ENCODE data around the gene CREBRF. TPM values are rescaled to one million over a fixed set of nuclear protein-coding genes. Genes with fewer than 3 reads are reported as not detected.
A peak's percentile ranks its signal among the peaks of the same experiment; 100 is the strongest.
"Not testable (repeated sequence)": the region's sequence is repeated elsewhere in the genome, so short reads cannot be mapped to it uniquely, and the experiment has no call there.

Gene CREBRF, protein sequence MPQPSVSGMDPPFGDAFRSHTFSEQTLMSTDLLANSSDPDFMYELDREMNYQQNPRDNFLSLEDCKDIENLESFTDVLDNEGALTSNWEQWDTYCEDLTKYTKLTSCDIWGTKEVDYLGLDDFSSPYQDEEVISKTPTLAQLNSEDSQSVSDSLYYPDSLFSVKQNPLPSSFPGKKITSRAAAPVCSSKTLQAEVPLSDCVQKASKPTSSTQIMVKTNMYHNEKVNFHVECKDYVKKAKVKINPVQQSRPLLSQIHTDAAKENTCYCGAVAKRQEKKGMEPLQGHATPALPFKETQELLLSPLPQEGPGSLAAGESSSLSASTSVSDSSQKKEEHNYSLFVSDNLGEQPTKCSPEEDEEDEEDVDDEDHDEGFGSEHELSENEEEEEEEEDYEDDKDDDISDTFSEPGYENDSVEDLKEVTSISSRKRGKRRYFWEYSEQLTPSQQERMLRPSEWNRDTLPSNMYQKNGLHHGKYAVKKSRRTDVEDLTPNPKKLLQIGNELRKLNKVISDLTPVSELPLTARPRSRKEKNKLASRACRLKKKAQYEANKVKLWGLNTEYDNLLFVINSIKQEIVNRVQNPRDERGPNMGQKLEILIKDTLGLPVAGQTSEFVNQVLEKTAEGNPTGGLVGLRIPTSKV
- total RNA-seq, result 8.0 and 22.9 TPM in 2 replicates

DNA sequence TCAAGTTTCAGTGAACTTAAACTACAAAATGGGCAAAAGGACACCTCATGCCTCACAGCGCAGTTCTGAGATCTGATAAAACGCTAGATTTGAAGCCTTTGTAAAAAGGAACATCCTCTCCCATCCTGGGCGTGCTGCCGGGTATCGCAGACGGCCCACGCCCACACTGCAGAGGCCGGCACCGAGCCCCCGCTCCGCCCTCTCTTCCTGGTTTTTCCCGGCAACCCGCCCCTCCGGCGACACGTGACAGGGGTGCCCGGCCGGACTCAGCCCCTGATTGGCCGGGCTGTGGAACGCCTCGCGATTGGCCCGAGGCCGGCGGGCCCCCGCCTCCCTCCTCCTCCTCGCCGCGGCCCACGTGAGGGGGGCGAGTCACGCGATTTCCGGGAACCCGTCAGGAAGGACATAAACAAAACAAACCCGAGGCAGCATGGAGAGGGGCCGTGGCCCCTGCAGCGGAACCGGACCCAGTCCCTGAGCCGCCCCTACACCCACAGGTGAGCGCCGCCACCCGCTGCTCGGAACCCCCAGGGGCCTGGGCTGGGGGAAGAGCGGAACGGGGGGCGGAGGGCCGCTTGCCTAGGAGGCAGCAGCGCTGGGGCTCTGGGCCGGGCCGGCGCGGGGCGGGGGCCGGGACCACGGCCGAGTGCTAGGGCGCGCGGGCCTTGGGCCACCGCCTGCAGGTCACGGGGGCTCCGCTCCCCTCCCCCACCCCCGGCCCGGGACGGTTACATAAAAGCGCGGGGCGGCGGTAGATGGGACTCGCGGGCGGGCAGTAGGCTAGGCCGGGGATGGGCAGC lies at the start of gene CREBRF:
Gene CREBRF, plus strand, starts transcription at position 370 of the 800 bp plus-strand sequence. CDS start 24,424 bp downstream, outside the sequence.
- DNase-seq (ENCODE audit: low read depth), result peak; percentile 84

DNA sequence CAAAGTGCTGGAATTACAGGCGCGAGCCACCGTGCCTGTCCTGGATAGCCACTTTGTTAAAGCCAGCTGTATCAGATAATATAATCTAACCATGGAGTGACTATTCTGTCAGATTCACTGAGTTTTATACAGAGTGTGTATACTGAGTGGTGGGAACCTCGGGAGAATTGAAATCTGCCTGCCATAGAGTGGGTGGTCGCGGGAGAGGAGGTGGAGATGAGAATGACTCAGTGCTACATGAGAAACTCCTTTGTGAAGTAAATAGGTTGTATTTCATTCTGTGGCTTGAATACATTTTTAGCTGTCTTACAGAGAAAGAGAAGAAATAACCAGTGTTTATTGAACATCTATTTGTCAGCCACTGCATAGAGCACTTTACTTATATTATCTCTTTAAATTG lies 46.1 kb upstream of the CREBRF start:
- peak; percentile 80 for DNase-seq (ENCODE audit: low read depth)

DNA sequence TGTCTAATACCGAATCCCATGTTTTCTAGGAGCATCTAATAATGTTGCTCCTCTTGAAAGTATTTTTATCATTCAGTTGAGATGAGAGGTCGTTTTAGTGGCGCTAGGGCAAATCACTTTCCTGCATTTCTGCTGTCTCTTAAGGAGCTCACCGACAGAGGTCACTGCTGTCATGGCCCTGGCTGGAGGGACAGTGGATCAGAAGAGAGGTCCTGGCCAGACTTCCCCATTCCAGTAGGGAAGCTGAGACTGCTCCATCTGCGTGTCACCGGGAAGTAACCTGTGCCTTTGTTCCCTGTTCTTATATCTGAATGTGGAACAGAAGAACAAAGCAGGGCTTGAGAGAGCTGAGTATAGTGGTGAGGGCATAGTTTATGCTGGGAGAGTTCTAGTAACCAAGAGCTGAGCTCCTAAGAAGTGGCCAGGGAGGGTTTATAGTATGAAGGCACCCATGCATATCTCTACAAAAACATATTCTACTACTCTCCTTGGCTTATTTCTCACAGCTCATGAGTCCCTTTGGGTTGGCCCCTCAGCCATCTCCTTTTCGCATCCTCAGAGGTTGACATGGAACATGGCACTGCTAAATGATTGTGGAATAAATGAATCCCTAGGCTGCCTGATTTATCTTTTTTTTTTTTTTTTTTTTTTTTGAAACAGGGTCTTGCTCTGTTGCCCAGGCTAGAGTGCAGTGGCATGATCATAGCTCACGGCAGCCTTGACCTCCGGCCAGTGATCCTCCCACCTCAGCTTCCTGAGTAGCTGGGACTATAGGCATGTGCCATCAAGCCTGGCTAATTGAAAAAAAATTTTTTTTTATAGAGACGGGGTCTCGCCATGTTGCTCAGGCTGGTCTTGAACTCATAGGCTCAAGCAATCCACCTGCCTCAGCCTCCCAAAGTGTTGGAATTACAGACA lies 45.3 kb upstream of the CREBRF start:
- peak; percentile 63 for DNase-seq (ENCODE audit: low read depth)

DNA sequence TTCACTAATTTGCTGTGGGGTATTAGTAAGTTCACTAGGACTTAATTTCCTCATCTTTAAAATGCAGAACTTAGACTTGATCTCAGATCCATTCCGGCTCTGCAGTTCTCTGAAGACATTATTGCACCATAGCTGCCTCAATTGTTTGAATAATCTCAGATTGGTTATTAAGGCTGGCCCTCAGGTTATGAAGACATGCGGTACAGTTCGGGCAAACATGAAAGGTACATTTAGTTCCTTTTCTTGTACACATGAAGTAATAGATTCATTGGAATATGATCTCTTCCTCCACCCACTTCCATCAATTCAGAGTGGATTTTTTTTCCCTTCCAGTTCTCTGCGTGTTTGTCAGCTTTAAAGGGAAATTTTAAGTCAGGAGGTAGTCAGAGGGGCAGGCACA lies 44.6 kb upstream of the CREBRF start:
- peak; percentile 53 for DNase-seq (ENCODE audit: low read depth)

DNA sequence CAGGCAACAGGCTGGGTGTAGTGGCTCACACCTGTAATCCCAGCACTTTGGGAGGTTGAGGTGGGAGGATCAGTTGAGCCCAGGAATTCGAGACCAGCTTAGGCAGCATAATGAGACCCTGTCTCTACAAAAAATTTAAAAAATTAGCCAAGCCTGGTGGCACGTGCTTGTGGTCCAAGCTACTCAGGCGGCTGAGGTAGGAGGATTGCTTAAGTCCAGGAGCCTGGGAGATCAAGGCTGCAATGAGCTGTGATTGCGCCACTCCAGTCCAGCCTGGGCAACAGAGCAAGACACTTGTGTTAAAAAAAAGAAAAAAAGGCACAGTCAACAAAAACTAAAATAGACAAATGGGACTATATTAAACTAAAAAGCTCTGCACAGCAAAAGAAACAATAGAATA lies 43.3 kb upstream of the CREBRF start:
- peak; percentile 76 for DNase-seq (ENCODE audit: low read depth)

DNA sequence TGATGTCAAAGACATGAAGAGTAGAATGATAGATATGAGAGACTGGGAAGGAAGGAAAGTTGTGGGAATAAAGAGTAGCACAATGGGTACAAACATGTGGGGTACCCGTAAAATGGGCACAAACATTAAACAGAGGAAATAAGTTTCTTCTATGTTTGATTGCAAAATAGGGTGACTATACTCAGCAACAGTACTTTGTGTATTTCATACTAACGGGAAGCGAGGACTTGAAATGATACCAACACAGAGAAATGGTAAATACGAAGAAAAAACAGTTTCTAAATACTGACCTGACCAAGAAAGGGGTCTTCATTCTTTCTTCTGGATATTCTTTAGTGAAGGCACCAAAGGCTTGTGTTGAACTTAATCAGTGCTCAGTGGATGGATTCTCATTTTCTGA lies 41.5 kb upstream of the CREBRF start:
- no peak for DNase-seq (ENCODE audit: low read depth)

DNA sequence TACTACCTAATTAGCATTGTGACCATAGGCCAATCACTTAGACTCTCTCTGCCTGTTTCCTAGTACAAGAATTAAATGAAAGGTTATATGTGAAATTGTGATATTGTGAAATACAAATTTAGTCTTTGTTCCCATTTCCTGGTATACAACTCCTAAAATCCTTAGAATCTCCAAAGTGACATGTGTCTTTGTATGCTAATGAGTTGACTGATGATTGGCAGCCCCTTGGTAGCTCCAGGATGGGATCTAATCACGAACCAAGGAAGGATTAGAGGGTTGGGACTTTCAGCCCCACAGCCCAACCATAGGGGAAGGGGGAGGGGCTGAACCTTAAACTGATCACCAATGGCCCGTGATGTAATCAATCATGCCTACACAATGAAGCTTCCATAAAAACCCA lies 41.0 kb upstream of the CREBRF start:
- no peak for DNase-seq (ENCODE audit: low read depth)

DNA sequence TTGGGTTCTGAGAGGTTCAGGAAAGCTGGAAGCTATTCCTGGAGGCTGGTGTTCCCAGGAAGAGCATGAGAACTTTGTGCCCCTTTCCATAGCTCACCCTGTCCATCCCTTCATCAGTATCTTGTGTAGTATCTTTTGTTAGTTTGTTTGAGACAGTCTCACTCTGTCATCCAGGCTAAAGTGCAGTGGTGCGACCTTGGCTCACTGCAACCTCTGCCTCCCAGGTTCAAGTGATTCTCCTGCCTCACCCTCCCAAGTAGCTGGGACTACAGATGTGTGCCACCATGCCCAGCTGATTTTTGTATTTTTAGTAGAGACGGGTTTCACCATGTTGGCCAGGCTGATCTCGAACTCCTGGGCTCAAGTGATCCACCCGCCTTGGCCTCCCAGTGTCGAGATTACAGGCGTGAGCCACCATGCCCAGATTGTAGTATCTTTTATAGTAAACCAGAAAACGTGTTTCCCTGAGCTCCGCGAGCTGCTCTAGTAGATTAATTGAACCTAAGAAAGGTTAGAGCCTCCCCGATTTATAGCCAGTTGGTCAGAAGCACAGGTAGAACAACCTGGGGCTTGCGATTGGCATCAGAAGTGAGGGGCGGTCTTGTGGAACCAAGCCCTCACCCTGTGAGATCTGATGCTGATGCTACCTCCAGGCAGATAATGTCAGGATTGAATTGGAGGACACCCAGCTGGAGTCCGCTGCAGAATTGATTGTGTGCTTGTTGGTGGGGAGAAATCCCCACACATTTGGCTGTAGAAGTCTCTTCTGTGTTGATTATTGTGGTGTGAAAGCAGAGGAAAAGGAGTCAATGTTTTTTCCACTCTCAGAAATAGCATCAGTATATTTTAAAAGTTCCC lies 40.3 kb upstream of the CREBRF start:
- DNase-seq (ENCODE audit: low read depth), result no peak

DNA sequence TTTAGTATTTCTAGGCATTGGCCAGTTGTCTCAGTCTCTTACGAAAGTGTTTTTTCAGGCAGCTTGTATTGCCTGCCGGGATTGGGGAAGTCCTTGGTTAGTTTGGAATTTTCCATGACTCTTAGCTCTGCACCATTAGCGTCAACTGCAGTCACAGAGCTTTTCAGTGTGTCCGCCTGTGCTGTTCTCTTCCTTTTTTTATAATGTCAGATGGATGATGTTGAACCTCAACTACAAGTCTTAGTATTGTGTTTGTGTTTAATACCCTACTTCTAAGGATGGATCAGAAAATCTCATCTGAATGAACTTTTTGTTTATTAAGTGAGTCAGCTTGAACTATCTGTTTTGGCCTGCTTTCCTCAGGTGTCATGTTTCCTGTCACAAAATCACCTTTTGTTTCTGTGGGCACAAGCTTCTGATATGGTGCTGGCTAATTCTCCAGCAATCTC lies 39.5 kb upstream of the CREBRF start:
- DNase-seq (ENCODE audit: low read depth), result peak; percentile 88

DNA sequence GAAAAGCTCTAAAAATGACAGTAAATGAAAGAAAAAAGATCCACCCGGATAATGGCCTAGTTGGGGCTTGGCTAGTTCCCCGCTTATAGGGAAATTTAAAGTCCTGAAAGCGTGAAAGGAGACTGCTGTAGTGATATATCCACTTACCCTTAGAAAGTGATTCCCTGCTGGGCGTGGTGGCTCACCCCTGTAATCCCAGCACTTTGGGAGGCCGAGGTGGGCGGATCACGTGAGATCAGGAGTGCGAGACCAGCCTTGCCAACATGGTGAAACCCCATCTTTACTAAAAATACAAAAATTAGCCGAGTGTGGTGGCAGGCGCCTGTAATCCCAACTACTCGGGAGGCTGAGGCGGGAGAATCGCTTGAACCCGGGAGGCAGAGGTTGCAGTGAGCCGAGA lies 39.1 kb upstream of the CREBRF start:
- not testable (repeated sequence) for DNase-seq (ENCODE audit: low read depth)

DNA sequence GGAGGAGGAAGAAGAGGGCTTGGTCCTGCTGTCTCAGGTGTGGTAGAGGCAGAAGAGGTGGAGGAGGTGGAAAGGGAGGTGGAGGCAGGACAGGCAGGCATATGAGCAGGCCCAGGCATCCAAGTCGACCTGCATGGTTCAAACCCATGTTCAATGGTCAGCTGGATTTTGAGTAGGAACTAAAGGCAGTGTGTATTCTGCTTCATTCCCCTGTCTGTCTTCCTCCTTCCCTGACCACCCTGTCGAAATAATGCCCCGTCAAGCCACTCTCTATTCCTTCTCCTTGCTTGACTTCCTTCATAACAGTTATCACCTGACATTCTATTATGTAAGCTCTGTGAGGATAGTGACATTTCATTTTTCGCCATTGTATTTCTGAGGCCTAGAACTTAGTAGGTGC lies 37.8 kb upstream of the CREBRF start:
- DNase-seq (ENCODE audit: low read depth), result no peak

DNA sequence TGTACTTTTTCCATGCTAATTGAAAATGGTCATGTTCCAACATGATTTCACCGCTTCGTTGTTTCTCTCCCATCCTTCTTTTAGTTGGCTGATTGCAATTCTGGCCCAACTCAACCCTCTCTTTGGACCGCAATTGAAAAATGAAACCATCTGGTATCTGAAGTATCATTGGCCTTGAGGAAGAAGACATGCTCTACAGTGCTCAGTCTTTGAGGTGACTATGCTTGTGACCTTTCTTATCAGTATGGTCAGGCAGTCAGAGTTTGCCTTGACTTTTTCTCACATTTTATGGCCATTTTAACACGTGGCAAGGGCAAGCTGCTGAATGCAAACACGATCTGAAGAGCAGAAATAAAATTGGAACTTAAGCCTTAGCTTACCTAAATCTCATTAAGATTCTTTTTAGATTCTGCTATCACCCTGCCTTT lies 36.0 kb upstream of the CREBRF start:
- DNase-seq (ENCODE audit: low read depth), result no peak

DNA sequence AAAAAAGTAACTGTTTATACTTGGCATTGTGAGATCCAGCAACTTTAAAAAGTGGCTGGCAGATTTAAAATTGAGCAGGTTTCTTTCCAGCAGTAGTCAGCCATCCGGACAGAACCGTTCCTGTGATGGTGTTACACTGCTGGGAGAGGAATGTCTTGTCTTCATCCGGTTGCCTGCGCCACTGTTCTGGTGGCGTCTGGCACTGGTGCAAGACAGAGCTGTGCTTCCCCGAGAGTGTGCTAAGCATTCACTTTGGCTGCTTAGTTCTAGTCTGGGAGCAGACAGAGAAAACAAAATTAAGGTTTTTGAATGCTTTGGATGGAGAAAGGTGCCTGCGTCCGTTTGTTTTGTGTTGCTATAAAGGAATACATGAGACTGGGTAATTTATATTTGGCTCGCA lies 35.5 kb upstream of the CREBRF start:
- no peak for DNase-seq (ENCODE audit: low read depth)

DNA sequence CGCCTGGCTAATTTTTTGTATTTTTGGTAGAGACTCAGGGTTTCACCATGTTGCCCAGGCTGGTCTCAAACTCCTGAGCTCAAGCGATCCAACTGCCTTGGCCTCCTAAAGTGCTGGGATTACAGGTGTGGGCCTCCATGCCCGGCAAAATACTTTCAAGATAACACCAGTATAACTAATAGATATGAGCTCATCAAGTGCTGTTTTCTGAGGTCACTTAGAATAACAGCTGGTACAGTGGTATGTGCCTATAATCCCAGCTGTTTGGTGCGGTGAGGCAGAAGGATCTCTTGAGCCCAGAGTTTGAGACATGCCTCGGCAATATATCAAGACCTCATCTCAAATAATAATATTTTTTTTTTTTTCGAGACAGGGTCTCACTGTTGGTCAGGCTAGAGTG lies 30.5 kb upstream of the CREBRF start:
- no peak for DNase-seq (ENCODE audit: low read depth)

DNA sequence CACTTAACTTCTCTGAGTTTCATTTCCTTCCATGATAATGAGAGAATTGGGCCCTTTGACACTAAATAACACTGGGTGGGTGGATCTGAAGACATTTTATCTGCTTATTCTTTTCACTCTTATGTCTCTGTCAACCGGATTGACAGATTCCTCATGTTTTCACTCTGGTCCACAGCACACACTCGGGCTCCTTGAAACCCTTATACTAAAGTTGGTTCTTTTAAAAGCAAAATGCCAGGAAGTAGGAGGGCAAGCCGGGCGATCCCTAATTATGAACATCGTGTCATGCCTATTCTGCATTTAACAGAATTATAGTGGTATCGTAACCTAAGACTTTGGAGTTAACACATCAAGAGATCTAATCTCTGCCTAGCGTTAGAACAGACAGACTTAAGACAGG lies 28.2 kb upstream of the CREBRF start:
- no peak for DNase-seq (ENCODE audit: low read depth)

DNA sequence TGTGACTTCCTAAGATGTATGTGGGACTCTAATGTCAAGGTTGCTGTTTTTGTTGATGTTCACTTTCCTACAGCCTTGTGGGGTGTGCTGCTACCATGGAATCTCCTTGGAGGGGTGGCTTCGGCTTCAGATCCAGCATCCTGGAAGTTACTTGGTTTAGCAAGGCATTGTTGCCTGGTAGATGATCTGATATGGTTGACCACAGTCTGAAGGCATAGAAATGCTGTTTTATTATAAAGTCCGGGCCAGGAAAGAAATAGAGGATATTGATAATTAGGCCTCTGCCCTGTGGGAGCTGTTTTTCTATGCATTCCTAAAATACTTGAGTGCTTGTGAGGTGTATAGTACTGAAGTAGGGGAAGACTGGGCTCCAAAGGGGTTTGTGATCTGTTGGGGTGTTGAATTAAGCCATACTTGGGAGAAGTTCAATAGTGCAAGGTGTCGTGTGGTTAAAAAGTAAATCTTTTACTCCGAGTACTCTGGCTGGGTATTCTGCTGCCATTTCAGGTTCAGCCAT lies 27.3 kb upstream of the CREBRF start:
- peak; percentile 60 for DNase-seq (ENCODE audit: low read depth)

DNA sequence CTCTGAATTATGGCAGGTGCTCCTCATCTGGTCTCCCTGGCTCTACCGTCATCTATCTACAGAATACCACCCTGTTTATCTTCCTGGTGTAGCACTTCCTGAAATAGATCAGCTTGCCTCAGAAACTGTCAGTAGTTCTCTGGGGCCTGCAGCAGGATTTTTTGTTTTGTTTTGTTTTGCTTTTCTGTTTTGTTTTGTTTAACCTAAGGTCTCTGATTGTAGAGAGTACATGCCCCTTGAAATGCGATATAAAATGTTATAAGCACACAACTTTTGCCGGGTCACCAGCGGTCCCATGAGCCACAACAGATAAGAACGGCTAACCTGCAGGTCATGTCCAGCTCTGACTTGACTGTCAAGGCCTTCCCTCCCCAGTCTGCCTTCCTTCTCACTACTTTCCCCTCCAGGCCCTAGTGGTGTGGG lies 26.6 kb upstream of the CREBRF start:
- no peak for DNase-seq (ENCODE audit: low read depth)

DNA sequence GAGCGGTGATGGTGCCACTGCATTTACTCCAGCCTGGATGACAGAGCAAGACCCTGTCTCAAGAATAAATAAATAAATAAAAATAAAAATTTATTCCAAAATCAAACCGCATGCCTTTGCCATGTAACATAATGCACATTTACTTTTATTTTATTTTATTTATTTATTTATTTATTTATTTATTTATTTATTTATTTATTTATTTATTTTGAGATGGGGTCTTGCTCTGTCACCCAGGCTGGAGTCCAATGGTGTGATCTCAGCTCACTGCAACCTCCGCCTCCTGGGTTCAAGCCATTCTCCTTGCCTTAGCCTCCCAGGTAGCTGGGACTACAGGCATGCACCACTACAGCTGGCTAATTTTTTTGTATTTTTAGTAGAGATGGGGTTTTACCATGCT lies 24.1 kb upstream of the CREBRF start:
- not testable (repeated sequence) for DNase-seq (ENCODE audit: low read depth)

DNA sequence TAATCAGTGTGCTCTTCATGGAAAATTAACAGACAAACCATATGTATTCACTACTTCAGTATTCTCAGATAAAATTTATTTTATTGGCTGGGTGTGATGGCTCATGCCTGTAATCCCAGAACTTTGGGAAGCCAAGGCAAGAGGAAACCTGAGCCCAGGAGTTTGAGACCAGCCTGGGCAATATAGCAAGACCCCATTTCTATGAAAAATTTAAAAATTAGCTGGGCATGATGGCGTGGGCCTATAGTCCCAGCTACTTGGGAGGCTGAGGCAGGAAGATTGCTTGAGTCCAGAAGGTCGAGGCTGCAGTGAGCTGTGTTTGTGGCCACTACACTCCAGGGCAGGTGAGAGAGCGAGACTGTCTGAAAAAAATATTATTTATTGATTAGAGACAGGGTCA lies 23.4 kb upstream of the CREBRF start:
- DNase-seq (ENCODE audit: low read depth), result no peak

DNA sequence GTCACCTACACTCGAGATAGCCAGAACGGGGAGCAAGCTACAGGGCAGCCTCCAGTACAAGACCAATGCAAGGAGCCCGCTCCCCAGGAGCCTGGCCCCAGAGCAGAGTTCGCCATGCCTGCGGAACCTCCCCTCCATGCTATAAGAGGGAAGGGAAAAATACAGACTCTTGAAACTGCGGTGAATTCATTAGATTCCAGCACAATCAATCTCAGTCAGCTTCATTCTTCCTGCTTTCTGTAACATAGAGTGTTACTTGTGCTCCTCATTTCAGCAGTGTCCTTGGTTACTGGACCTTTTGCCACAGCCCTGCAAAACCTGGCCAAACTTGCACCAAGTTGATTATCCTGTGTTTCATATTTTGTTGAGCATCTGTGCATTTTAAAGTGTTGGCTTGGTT lies 22.2 kb upstream of the CREBRF start:
- no peak for DNase-seq (ENCODE audit: low read depth)

Measured in renal cortical epithelial cell (primary cell).